ENCODE measurements around the gene LEMD2.
A peak's percentile ranks its signal among the peaks of the same experiment; 100 is the strongest.

The LEMD2 gene

GRCh38 chr6:33792981-33793380 lies 4.1 kb upstream of the LEMD2 start:
- Histone ChIP-seq H3K9me3 (ENCODE audit: low read depth, low read length) (no peaks in the 10 kb centered on the region), H3K27ac (no peak overlapping the region), H3K36me3 (ENCODE audit: insufficient read depth, low read length) (no peaks in the 10 kb centered on the region), H3K4me3 (no peak overlapping the region), H3K9ac (ENCODE audit: insufficient read length) (no peak overlapping the region)
- TF ChIP-seq POLR2AphosphoS5 (IDR thresholded peaks at IDR 0.05; ENCODE audit: borderline replicate concordance, low read depth, low read length) (no peak), FOXP2 (optimal IDR thresholded peaks at IDR 0.05; ENCODE audit: control extremely low read depth, extremely low read length, insufficient read depth) (no peak), EZH2 (IDR thresholded peaks at IDR 0.05) (no peak)
- no peak for DNase-seq (ENCODE audit: low read depth, low spot score)

- Histone ChIP-seq H3K36me3 (ENCODE audit: insufficient read depth, low read length) (peaks cover 3% of the 10 kb centered on the region; the same call in 1 of the 2 replicates), H3K9ac (ENCODE audit: insufficient read length) (no peak overlapping the region), H3K9me3 (ENCODE audit: low read depth, low read length) (no peaks in the 10 kb centered on the region), H3K4me3 (no peak overlapping the region), H3K27ac (no peak overlapping the region)
- no peak for DNase-seq (ENCODE audit: low read depth, low spot score)
- no peak for TF ChIP-seq FOXP2 (optimal IDR thresholded peaks at IDR 0.05; ENCODE audit: control extremely low read depth, extremely low read length, insufficient read depth)
- TF ChIP-seq EZH2 (IDR thresholded peaks at IDR 0.05), result no peak
- no peak for TF ChIP-seq POLR2AphosphoS5 (IDR thresholded peaks at IDR 0.05; ENCODE audit: borderline replicate concordance, low read depth, low read length)
These were observed 2.7 kb upstream of the LEMD2 start for GRCh38 chr6:33791620-33792019.

GRCh38 chr6:33790910-33791309 lies 2.0 kb upstream of the LEMD2 start:
- TF ChIP-seq FOXP2 (optimal IDR thresholded peaks at IDR 0.05; ENCODE audit: control extremely low read depth, extremely low read length, insufficient read depth) (no peak), EZH2 (IDR thresholded peaks at IDR 0.05) (no peak), POLR2AphosphoS5 (IDR thresholded peaks at IDR 0.05; ENCODE audit: borderline replicate concordance, low read depth, low read length) (no peak)
- peak overlapping the region; percentile 63 for H3K27ac ChIP-seq
- H3K36me3 ChIP-seq (ENCODE audit: insufficient read depth, low read length), result peaks cover 8% of the 10 kb centered on the region; the same call in 1 of the 2 replicates
- H3K9ac ChIP-seq (ENCODE audit: insufficient read length), result no peak overlapping the region
- no peak for DNase-seq (ENCODE audit: low read depth, low spot score)
- H3K9me3 ChIP-seq (ENCODE audit: low read depth, low read length), result no peaks in the 10 kb centered on the region
- H3K4me3 ChIP-seq, result no peak overlapping the region

- TF ChIP-seq POLR2AphosphoS5 (IDR thresholded peaks at IDR 0.05; ENCODE audit: borderline replicate concordance, low read depth, low read length), result no peak
- TF ChIP-seq EZH2 (IDR thresholded peaks at IDR 0.05), result no peak
- no peak for TF ChIP-seq FOXP2 (optimal IDR thresholded peaks at IDR 0.05; ENCODE audit: control extremely low read depth, extremely low read length, insufficient read depth)
- H3K27ac ChIP-seq, result peak overlapping the region; percentile 63
- no peak overlapping the region for H3K9ac ChIP-seq (ENCODE audit: insufficient read length)
These were observed 1.4 kb upstream of the LEMD2 start for GRCh38 chr6:33790379-33790778.

GRCh38 chr6:33789550-33789895 lies 593 bp upstream of the LEMD2 start:
- H3K9ac ChIP-seq (ENCODE audit: insufficient read length), result no peak overlapping the region
- no peak for TF ChIP-seq EZH2 (IDR thresholded peaks at IDR 0.05)
- TF ChIP-seq FOXP2 (optimal IDR thresholded peaks at IDR 0.05; ENCODE audit: control extremely low read depth, extremely low read length, insufficient read depth), result no peak
- TF ChIP-seq POLR2AphosphoS5 (IDR thresholded peaks at IDR 0.05; ENCODE audit: borderline replicate concordance, low read depth, low read length), result no peak
- peaks cover 16% of the 10 kb centered on the region; the same call in 1 of the 2 replicates for H3K36me3 ChIP-seq (ENCODE audit: insufficient read depth, low read length)
- no peaks in the 10 kb centered on the region for H3K9me3 ChIP-seq (ENCODE audit: low read depth, low read length)
- no peak overlapping the region; the same call in 1 of the 2 replicates for H3K4me3 ChIP-seq
- no peak for DNase-seq (ENCODE audit: low read depth, low spot score)
- peak overlapping the region; percentile 63 for H3K27ac ChIP-seq

More at GRCh38 chr6:33790379-33790778, 1.4 kb upstream of the LEMD2 start:
- H3K4me3 ChIP-seq, result no peak overlapping the region
- H3K36me3 ChIP-seq (ENCODE audit: insufficient read depth, low read length), result peaks cover 8% of the 10 kb centered on the region; the same call in 1 of the 2 replicates
- H3K9me3 ChIP-seq (ENCODE audit: low read depth, low read length), result no peaks in the 10 kb centered on the region
- DNase-seq (ENCODE audit: low read depth, low spot score), result no peak

GRCh38 chr6:33787954-33788693 lies 806 bp downstream of the LEMD2 start:
- H3K9me3 ChIP-seq (ENCODE audit: low read depth, low read length), result no peaks in the 10 kb centered on the region
- TF ChIP-seq POLR2AphosphoS5 (IDR thresholded peaks at IDR 0.05; ENCODE audit: borderline replicate concordance, low read depth, low read length), result no peak; the same call in 1 of the 2 replicates
- no peak for TF ChIP-seq EZH2 (IDR thresholded peaks at IDR 0.05)
- no peak for TF ChIP-seq FOXP2 (optimal IDR thresholded peaks at IDR 0.05; ENCODE audit: control extremely low read depth, extremely low read length, insufficient read depth)
- H3K36me3 ChIP-seq (ENCODE audit: insufficient read depth, low read length), result peaks cover 28% of the 10 kb centered on the region
- peak overlapping the region; percentile 43; the same call in 1 of the 2 replicates for H3K27ac ChIP-seq
- H3K9ac ChIP-seq (ENCODE audit: insufficient read length), result peak overlapping the region; percentile 87
- H3K4me3 ChIP-seq, result peak overlapping the region; percentile 92
- DNase-seq (ENCODE audit: low read depth, low spot score), result no peak

- TF ChIP-seq POLR2AphosphoS5 (IDR thresholded peaks at IDR 0.05; ENCODE audit: borderline replicate concordance, low read depth, low read length) (no peak), FOXP2 (optimal IDR thresholded peaks at IDR 0.05; ENCODE audit: control extremely low read depth, extremely low read length, insufficient read depth) (no peak), EZH2 (IDR thresholded peaks at IDR 0.05) (no peak)
- Histone ChIP-seq H3K36me3 (ENCODE audit: insufficient read depth, low read length) (peaks cover 35% of the 10 kb centered on the region), H3K9ac (ENCODE audit: insufficient read length) (peak overlapping the region; percentile 87), H3K9me3 (ENCODE audit: low read depth, low read length) (no peaks in the 10 kb centered on the region), H3K4me3 (peak overlapping the region; percentile 92), H3K27ac (no peak overlapping the region)
- no peak for DNase-seq (ENCODE audit: low read depth, low spot score)
These were observed 1.5 kb downstream of the LEMD2 start for GRCh38 chr6:33787346-33787953.

- H3K36me3 ChIP-seq (ENCODE audit: insufficient read depth, low read length), result peaks cover 42% of the 10 kb centered on the region
- TF ChIP-seq FOXP2 (optimal IDR thresholded peaks at IDR 0.05; ENCODE audit: control extremely low read depth, extremely low read length, insufficient read depth), result no peak
- TF ChIP-seq POLR2AphosphoS5 (IDR thresholded peaks at IDR 0.05; ENCODE audit: borderline replicate concordance, low read depth, low read length), result no peak
- no peak for TF ChIP-seq EZH2 (IDR thresholded peaks at IDR 0.05)
- no peak overlapping the region for H3K4me3 ChIP-seq
- no peak overlapping the region for H3K27ac ChIP-seq
- DNase-seq (ENCODE audit: low read depth, low spot score), result no peak
- H3K9me3 ChIP-seq (ENCODE audit: low read depth, low read length), result no peaks in the 10 kb centered on the region
- peak overlapping the region; percentile 50 for H3K9ac ChIP-seq (ENCODE audit: insufficient read length)
These were observed 2.2 kb downstream of the LEMD2 start for GRCh38 chr6:33786736-33787135.

Data from SK-N-MC (cell line).